Measurements from ENCODE around the gene EEFSEC.

- TF ChIP-seq, protein P1, sequence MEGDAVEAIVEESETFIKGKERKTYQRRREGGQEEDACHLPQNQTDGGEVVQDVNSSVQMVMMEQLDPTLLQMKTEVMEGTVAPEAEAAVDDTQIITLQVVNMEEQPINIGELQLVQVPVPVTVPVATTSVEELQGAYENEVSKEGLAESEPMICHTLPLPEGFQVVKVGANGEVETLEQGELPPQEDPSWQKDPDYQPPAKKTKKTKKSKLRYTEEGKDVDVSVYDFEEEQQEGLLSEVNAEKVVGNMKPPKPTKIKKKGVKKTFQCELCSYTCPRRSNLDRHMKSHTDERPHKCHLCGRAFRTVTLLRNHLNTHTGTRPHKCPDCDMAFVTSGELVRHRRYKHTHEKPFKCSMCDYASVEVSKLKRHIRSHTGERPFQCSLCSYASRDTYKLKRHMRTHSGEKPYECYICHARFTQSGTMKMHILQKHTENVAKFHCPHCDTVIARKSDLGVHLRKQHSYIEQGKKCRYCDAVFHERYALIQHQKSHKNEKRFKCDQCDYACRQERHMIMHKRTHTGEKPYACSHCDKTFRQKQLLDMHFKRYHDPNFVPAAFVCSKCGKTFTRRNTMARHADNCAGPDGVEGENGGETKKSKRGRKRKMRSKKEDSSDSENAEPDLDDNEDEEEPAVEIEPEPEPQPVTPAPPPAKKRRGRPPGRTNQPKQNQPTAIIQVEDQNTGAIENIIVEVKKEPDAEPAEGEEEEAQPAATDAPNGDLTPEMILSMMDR (IDR thresholded peaks at IDR 0.05), result no peak
- no peak for TF ChIP-seq REST (IDR thresholded peaks at IDR 0.05; ENCODE audit: insufficient read depth in 1 of 2, low read depth in 2 of 2, low read length in 1 of 2)
- TF ChIP-seq POLR2AphosphoS5 (IDR thresholded peaks at IDR 0.05; ENCODE audit: low read depth, low read length), result no peak
- no peak for TF ChIP-seq TCF7L2 (IDR thresholded peaks at IDR 0.05; ENCODE audit: low read depth, low read length)
- TF ChIP-seq SIN3A (IDR thresholded peaks at IDR 0.05; ENCODE audit: borderline replicate concordance, insufficient read depth, low read depth, low read length), result no peak
Measured at GRCh38 chr3:128174675-128175590, 21.7 kb downstream of the EEFSEC start.

Data from Panc1 (cell line).